Measurements from ENCODE around the gene OR5K1. TPM values are rescaled to one million over a fixed set of nuclear protein-coding genes. Genes with fewer than 3 reads are reported as not detected.

The OR5K1 gene
- total and polyA plus RNA-seq, 2 donors (not counting 3 experiments of a cell fraction or from before 2014, with no cell fraction given): not detected

DNA sequence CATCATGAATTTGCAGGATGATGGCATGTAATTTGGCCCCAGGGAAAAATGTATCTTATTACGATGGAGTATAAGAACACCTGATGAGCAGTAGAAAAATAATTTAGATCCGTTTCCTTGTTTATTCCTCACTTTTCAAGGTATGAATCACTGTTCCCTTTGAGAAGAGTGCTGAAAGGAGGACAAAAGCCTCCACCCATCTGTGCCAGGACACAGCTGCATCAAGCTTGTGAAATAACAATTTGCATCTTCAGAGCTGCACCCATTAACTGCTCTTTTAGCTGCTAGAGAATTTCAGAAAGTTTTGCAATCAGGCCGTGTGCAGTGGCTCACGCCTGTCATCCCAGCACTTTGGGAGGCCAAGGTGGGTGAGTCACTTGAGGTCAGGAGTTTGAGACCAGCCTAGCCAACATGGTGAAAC lies 50.1 kb downstream of the OR5K1 start:
- FAIRE-seq (no peak), DNase-seq (ENCODE audit: low read depth, low spot score) (no peak)
- H3K27me3 ChIP-seq (ENCODE audit: control insufficient read depth in 2 of 2, insufficient read depth in 2 of 2, low read length in 2 of 2): no peaks in the 10 kb centered on the region
- dilution Hi-C loops (cut with MboI; ENCODE audit: extremely low pct_ligation_motif_present, low sequenced_read_pairs): no loop called here
- peaks cover 2% of the 10 kb centered on the region for H3K4me1 ChIP-seq (ENCODE audit: control insufficient read depth, extremely low read depth, insufficient read depth, low read length)
- no peaks in the 10 kb centered on the region for H4K20me1 ChIP-seq (replicated peaks; ENCODE audit: control insufficient read depth, extremely low read depth, insufficient read depth, low read length)
- intact Hi-C loops (cut with micrococcal nuclease): no loop called here
- no peaks in the 10 kb centered on the region for H3K9me1 ChIP-seq (replicated peaks; ENCODE audit: control insufficient read depth, extremely low read depth, insufficient read depth, low read length)
- peaks cover 4 to 9% of the 10 kb centered on the region in 2 experiments for H3K36me3 ChIP-seq (ENCODE audit: control insufficient read depth in 2 of 2, extremely low read depth in 1 of 2, insufficient read depth in 2 of 2, low read length in 2 of 2)
- no peaks in the 10 kb centered on the region for H3K9me3 ChIP-seq (replicated peaks; ENCODE audit: control insufficient read depth, insufficient read depth, low read length)
- H3K9ac ChIP-seq (replicated peaks; ENCODE audit: extremely low read depth, insufficient read depth, low read length): no peak overlapping the region
- H3K27ac ChIP-seq (ENCODE audit: insufficient read depth, low read depth, low read length): no peak overlapping the region
- no peak overlapping the region for H3K4me2 ChIP-seq (ENCODE audit: insufficient read depth, low read length)
- no peak overlapping the region for H2AFZ ChIP-seq (ENCODE audit: low read depth, low read length)
- CTCF ChIA-PET: no interaction called here
- no peaks in the 10 kb centered on the region for H3K79me2 ChIP-seq (ENCODE audit: control insufficient read depth, insufficient read depth, low read length)
- POLR2A ChIA-PET: no interaction called here
- H3K4me3 ChIP-seq (replicated peaks in 1 of 3; ENCODE audit: insufficient read depth in 1 of 3, low read depth in 1 of 3, low read length in 3 of 3): no peak overlapping the region
- BruUV-seq (replicated peaks): no TSS peak
- TF ChIP-seq MYC (IDR thresholded peaks at IDR 0.05; ENCODE audit: low read depth, low read length) (no peak), POLR2AphosphoS5 (IDR thresholded peaks at IDR 0.05; ENCODE audit: insufficient read depth, low read depth, low read length) (no peak), JUN (IDR thresholded peaks at IDR 0.05; ENCODE audit: borderline replicate concordance, insufficient read depth, insufficient read length, low read depth) (no peak), POLR2A (IDR thresholded peaks at IDR 0.05; ENCODE audit: low read depth, low read length) (no peak), GATA2 (IDR thresholded peaks at IDR 0.05; ENCODE audit: insufficient read depth, insufficient read length, low read depth, low read length) (no peak), EZH2 (IDR thresholded peaks at IDR 0.05; ENCODE audit: borderline replicate concordance, low read depth, low read length, severe bottlenecking) (no peak), FOS (IDR thresholded peaks at IDR 0.05; ENCODE audit: borderline replicate concordance, insufficient read depth, low read length) (no peak)
- TF ChIP-seq, protein P1, sequence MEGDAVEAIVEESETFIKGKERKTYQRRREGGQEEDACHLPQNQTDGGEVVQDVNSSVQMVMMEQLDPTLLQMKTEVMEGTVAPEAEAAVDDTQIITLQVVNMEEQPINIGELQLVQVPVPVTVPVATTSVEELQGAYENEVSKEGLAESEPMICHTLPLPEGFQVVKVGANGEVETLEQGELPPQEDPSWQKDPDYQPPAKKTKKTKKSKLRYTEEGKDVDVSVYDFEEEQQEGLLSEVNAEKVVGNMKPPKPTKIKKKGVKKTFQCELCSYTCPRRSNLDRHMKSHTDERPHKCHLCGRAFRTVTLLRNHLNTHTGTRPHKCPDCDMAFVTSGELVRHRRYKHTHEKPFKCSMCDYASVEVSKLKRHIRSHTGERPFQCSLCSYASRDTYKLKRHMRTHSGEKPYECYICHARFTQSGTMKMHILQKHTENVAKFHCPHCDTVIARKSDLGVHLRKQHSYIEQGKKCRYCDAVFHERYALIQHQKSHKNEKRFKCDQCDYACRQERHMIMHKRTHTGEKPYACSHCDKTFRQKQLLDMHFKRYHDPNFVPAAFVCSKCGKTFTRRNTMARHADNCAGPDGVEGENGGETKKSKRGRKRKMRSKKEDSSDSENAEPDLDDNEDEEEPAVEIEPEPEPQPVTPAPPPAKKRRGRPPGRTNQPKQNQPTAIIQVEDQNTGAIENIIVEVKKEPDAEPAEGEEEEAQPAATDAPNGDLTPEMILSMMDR (IDR thresholded peaks at IDR 0.05; ENCODE audit: extremely low read depth in 1 of 2, insufficient read depth in 1 of 2, low read depth in 1 of 2, low read length in 2 of 2): no peak
- TF ChIP-seq, protein P2, sequence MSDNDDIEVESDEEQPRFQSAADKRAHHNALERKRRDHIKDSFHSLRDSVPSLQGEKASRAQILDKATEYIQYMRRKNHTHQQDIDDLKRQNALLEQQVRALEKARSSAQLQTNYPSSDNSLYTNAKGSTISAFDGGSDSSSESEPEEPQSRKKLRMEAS (IDR thresholded peaks at IDR 0.05; ENCODE audit: insufficient read depth, insufficient read length): no peak

Measured in endothelial cell of umbilical vein (primary cell).